Left lung (tissue), 10 donors: Measurements from ENCODE around the gene FOXA2. TPM values are rescaled to one million over a fixed set of nuclear protein-coding genes. Genes with fewer than 3 reads are reported as not detected.

Source experiments
- ATAC-seq: fragments of 200-7000 bp; cut with Tn5 transposase; one replicate; pipeline ENCODE4 v1.9.1; 2020; ENCODE audit warnings: moderate library complexity
- DNase-seq, 4 donors: peaks; one replicate each; pipeline ENCODE4 v3.0.0-alpha.2; 2013 to 2020
- H3K27ac ChIP-seq, 2 donors: fragments of 200-600 bp; sonication (generic) in 1 of 2; one replicate each; pipeline versions ENCODE4 v1.5.0 to v1.8.0; 2020 to 2021
- H3K27me3 ChIP-seq, 2 donors: fragments of 200-600 bp; sonication (generic) in 1 of 2; one replicate each; pipeline versions ENCODE4 v1.5.0 to v1.8.0; 2020 to 2021
- H3K36me3 ChIP-seq, 2 donors: fragments of 200-600 bp; sonication (generic) in 1 of 2; one replicate each; pipeline versions ENCODE4 v1.5.0 to v1.8.0; 2020 to 2021
- H3K4me1 ChIP-seq, 2 donors: fragments of 200-600 bp; one replicate each; pipeline ENCODE4 v1.8.0; 2021
- H3K4me3 ChIP-seq, 2 donors: fragments of 200-600 bp; sonication (generic) in 1 of 2; one replicate each; pipeline versions ENCODE4 v1.5.0 to v1.8.0; 2020 to 2021; ENCODE audit warnings: mild to moderate bottlenecking in 1 of 2
- H3K9me3 ChIP-seq, 2 donors: fragments of 200-600 bp; sonication (generic) in 1 of 2; one replicate each; pipeline versions ENCODE4 v1.5.0 to v1.8.0; 2020 to 2021
- CTCF ChIP-seq, 2 donors: fragments of 200-600 bp; sonication (generic) in 1 of 2; IDR thresholded peaks; one replicate each; pipeline versions ENCODE4 v1.5.0 to v1.8.0; 2021; ENCODE audit warnings: antibody characterized with exemption in 2 of 2
- intact Hi-C, 2 donors: fragments of 100-400 bp; cut with DNase I; formaldehyde crosslinking; loops; one replicate each; pipeline versions ENCODE4 v1.11.2 to v1.14.2; 2022
- polyA plus RNA-seq, 6 donors: library from polyadenylated mRNA; unstranded; fragments of 120-200 nt; gene quantifications; one replicate each; pipeline ENCODE4 v1.2.1, GENCODE V29; 2013; ENCODE audit not compliant: insufficient read length in 6 of 6
- total RNA-seq, 2 donors: library from RNA; stranded (reverse); fragmentation: NEBNext Ultra II Directional; extraction: Animal tissue kit (Norgen Biotek cat#: 25700); gene quantifications; one replicate each; pipeline ENCODE4 v1.2.1, GENCODE V29; 2021
- donor health status: DM: no; HTN: yes; CAD: no.
- donor health status: DM: no; HTN: no; CAD: no.

The FOXA2 gene
- total and polyA plus RNA-seq, 8 donors, result 24.0 to 43.5 (median 33.6) TPM

GRCh38 chr20:22533823-22534751 lies 50.3 kb downstream of the FOXA2 start:
- H3K27ac ChIP-seq, result no peak overlapping the region
- no peak overlapping the region for H3K4me3 ChIP-seq
- no peak for ATAC-seq
- DNase-seq, result no peak
- intact Hi-C loops, result no loop called here
- H3K36me3 ChIP-seq, result no peaks in the 10 kb centered on the region
- no peaks in the 10 kb centered on the region for H3K9me3 ChIP-seq
- no peak for TF ChIP-seq CTCF (IDR thresholded peaks at IDR 0.05)
- H3K4me1 ChIP-seq, result no peaks in the 10 kb centered on the region
- H3K27me3 ChIP-seq, result no peaks in the 10 kb centered on the region

GRCh38 chr20:22532598-22532997 lies 51.8 kb downstream of the FOXA2 start:
- Histone ChIP-seq H3K27ac (no peak overlapping the region), H3K9me3 (no peaks in the 10 kb centered on the region), H3K4me1 (no peaks in the 10 kb centered on the region), H3K36me3 (no peaks in the 10 kb centered on the region), H3K27me3 (no peaks in the 10 kb centered on the region), H3K4me3 (no peak overlapping the region)
- no peak for TF ChIP-seq CTCF (IDR thresholded peaks at IDR 0.05)
- no peak for DNase-seq
- ATAC-seq, result no peak
- intact Hi-C loops, result no loop called here

- Histone ChIP-seq H3K27me3 (no peaks in the 10 kb centered on the region), H3K27ac (no peak overlapping the region), H3K9me3 (no peaks in the 10 kb centered on the region), H3K4me1 (no peaks in the 10 kb centered on the region), H3K4me3 (no peak overlapping the region), H3K36me3 (no peaks in the 10 kb centered on the region)
- ATAC-seq, result no peak
- intact Hi-C loops, result no loop called here
- DNase-seq, result no peak
- no peak for TF ChIP-seq CTCF (IDR thresholded peaks at IDR 0.05)
Measured at GRCh38 chr20:22531756-22532155, 52.6 kb downstream of the FOXA2 start.

GRCh38 chr20:22531056-22531615 lies 53.2 kb downstream of the FOXA2 start:
- no peaks in the 10 kb centered on the region for H3K9me3 ChIP-seq
- H3K4me1 ChIP-seq, result no peaks in the 10 kb centered on the region
- no peak for DNase-seq
- intact Hi-C loops, result no loop called here
- H3K4me3 ChIP-seq, result no peak overlapping the region
- H3K36me3 ChIP-seq, result no peaks in the 10 kb centered on the region
- H3K27me3 ChIP-seq, result no peaks in the 10 kb centered on the region
- H3K27ac ChIP-seq, result no peak overlapping the region
- no peak for TF ChIP-seq CTCF (IDR thresholded peaks at IDR 0.05)
- ATAC-seq, result no peak
